K562 (cell line): ENCODE results near the gene GH2. TPM values are rescaled to one million over a fixed set of nuclear protein-coding genes. Genes with fewer than 3 reads are reported as not detected.

ENCODE experiments used
- BCL6 ChIP-seq: fragments of 250-450 bp; sonication (Bioruptor Pico); IDR thresholded peaks from 2 replicates; pipeline ENCODE4 v1.4.0; 2020
- GATAD2A ChIP-seq: fragments of 450-650 bp; IDR thresholded peaks from 2 replicates; pipeline ENCODE4 v1.6.1; 2017
- KLF16 ChIP-seq: IDR thresholded peaks from 2 replicates; pipeline ENCODE4 v1.6.1; 2016; ENCODE audit warnings: antibody characterized with exemption
- NEUROD1 ChIP-seq: fragments of 150-350 bp; IDR thresholded peaks from 2 replicates; pipeline ENCODE4 v1.6.1; 2014; ENCODE audit warnings: borderline replicate concordance, low read length, low read depth; ENCODE audit not compliant: partially characterized antibody
- NFYB ChIP-seq: IDR thresholded peaks from 2 replicates; pipeline ENCODE4 v1.6.1; 2011; ENCODE audit warnings: mild to moderate bottlenecking, moderate library complexity; ENCODE audit not compliant: insufficient read length; ENCODE audit errors: extremely low read depth
- SMARCC2 ChIP-seq: fragments of 450-650 bp; IDR thresholded peaks from 2 replicates; pipeline ENCODE4 v1.6.1; 2017; ENCODE audit warnings: antibody characterized with exemption, moderate library complexity, mild to moderate bottlenecking, low read depth
- TARDBP ChIP-seq: fragments of 450-650 bp; IDR thresholded peaks from 2 replicates; pipeline ENCODE4 v1.6.1; 2016
- XRCC5 ChIP-seq: fragments of 200-400 bp; formaldehyde crosslinking; IDR thresholded peaks from 2 replicates; pipeline ENCODE4 v1.6.1; 2017; ENCODE audit warnings: low read depth, mild to moderate bottlenecking, low read length
- ZNF583 ChIP-seq: fragments of 250-450 bp; sonication (Bioruptor Pico); IDR thresholded peaks from 2 replicates; pipeline ENCODE4 v1.4.0; 2020
- ZNF707 ChIP-seq: fragments of 250-450 bp; sonication (Bioruptor Pico); conservative IDR thresholded peaks from 2 replicates; pipeline ENCODE4 v1.8.0; 2022; ENCODE audit warnings: inconsistent platforms, mild to moderate bottlenecking, moderate library complexity
- polyA plus RNA-seq, 8 experiments: library from polyadenylated mRNA; depleted of rRNA in 4 of 8; stranded (reverse) in 5 of 8; unstranded in 3 of 8; fragments of >200 nt; fragmentation: Nextera tagmentation in 2 of 8; fragmentation: Illumina TruSeq in 1 of 8; extraction: Ambion mirVana in 2 of 8; extraction: Trizol in 1 of 8; gene quantifications; 2 replicates each; pipeline versions ENCODE4 v1.2.1 to v1.2.3, GENCODE V29; 2011 to 2014; ENCODE audit warnings: inconsistent platforms in 1 of 8, missing spikeins in 1 of 8
- total RNA-seq, 7 experiments: library from RNA; depleted of rRNA in 6 of 7; stranded (reverse); fragments of >200 nt in 6 of 7; fragmentation: Illumina TruSeq in 2 of 7; extraction: Trizol in 2 of 7; gene quantifications; 2 replicates each; pipeline versions ENCODE4 v1.2.1 to v1.2.3, GENCODE V29; 2011 to 2021; ENCODE audit warnings: low replicate concordance in 1 of 7
- TF ChIP-seq, protein P1 (sequence below): fragments of 450-650 bp; IDR thresholded peaks from 2 replicates; pipeline ENCODE4 v1.6.1; 2016
- TF ChIP-seq, protein P2 (sequence below): fragments of 250-450 bp; sonication (Bioruptor Pico); IDR thresholded peaks from 2 replicates; pipeline ENCODE4 v1.5.1; 2021; ENCODE audit warnings: mild to moderate bottlenecking
- TF ChIP-seq, protein P3 (sequence below): fragments of 450-650 bp; IDR thresholded peaks from 2 replicates; pipeline ENCODE4 v1.6.1; 2016; ENCODE audit warnings: mild to moderate bottlenecking, moderate library complexity

The GH2 gene
- total and polyA plus RNA-seq, 9 of the 15 experiments (the other 6 are each of a cell fraction or from before 2014, with no cell fraction given) = not detected

- TF ChIP-seq NFYB = peak; percentile 26
- TF ChIP-seq KLF16 = peak; percentile 12; the same call in 1 of the 2 replicates
- TF ChIP-seq, protein P1, sequence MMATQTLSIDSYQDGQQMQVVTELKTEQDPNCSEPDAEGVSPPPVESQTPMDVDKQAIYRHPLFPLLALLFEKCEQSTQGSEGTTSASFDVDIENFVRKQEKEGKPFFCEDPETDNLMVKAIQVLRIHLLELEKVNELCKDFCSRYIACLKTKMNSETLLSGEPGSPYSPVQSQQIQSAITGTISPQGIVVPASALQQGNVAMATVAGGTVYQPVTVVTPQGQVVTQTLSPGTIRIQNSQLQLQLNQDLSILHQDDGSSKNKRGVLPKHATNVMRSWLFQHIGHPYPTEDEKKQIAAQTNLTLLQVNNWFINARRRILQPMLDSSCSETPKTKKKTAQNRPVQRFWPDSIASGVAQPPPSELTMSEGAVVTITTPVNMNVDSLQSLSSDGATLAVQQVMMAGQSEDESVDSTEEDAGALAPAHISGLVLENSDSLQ = no peak
- TF ChIP-seq, protein P2, sequence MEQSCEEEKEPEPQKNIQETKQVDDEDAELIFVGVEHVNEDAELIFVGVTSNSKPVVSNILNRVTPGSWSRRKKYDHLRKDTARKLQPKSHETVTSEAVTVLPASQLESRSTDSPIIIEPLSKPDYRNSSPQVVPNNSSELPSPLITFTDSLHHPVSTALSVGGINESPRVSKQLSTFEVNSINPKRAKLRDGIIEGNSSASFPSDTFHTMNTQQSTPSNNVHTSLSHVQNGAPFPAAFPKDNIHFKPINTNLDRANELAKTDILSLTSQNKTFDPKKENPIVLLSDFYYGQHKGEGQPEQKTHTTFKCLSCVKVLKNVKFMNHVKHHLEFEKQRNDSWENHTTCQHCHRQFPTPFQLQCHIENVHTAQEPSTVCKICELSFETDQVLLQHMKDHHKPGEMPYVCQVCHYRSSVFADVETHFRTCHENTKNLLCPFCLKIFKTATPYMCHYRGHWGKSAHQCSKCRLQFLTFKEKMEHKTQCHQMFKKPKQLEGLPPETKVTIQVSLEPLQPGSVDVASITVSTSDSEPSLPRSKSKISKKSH (CRISPR knock-in tag) = no peak
- TF ChIP-seq SMARCC2 = no peak
- TF ChIP-seq GATAD2A = peak; percentile 19; the same call in 1 of the 2 replicates
- 0 out of 2 replicates have a peak, but pooled peaks have one; percentile 58 for TF ChIP-seq ZNF707 (CRISPR knock-in tag)
- TF ChIP-seq NEUROD1 = peak; percentile 91
- TF ChIP-seq, protein P3, sequence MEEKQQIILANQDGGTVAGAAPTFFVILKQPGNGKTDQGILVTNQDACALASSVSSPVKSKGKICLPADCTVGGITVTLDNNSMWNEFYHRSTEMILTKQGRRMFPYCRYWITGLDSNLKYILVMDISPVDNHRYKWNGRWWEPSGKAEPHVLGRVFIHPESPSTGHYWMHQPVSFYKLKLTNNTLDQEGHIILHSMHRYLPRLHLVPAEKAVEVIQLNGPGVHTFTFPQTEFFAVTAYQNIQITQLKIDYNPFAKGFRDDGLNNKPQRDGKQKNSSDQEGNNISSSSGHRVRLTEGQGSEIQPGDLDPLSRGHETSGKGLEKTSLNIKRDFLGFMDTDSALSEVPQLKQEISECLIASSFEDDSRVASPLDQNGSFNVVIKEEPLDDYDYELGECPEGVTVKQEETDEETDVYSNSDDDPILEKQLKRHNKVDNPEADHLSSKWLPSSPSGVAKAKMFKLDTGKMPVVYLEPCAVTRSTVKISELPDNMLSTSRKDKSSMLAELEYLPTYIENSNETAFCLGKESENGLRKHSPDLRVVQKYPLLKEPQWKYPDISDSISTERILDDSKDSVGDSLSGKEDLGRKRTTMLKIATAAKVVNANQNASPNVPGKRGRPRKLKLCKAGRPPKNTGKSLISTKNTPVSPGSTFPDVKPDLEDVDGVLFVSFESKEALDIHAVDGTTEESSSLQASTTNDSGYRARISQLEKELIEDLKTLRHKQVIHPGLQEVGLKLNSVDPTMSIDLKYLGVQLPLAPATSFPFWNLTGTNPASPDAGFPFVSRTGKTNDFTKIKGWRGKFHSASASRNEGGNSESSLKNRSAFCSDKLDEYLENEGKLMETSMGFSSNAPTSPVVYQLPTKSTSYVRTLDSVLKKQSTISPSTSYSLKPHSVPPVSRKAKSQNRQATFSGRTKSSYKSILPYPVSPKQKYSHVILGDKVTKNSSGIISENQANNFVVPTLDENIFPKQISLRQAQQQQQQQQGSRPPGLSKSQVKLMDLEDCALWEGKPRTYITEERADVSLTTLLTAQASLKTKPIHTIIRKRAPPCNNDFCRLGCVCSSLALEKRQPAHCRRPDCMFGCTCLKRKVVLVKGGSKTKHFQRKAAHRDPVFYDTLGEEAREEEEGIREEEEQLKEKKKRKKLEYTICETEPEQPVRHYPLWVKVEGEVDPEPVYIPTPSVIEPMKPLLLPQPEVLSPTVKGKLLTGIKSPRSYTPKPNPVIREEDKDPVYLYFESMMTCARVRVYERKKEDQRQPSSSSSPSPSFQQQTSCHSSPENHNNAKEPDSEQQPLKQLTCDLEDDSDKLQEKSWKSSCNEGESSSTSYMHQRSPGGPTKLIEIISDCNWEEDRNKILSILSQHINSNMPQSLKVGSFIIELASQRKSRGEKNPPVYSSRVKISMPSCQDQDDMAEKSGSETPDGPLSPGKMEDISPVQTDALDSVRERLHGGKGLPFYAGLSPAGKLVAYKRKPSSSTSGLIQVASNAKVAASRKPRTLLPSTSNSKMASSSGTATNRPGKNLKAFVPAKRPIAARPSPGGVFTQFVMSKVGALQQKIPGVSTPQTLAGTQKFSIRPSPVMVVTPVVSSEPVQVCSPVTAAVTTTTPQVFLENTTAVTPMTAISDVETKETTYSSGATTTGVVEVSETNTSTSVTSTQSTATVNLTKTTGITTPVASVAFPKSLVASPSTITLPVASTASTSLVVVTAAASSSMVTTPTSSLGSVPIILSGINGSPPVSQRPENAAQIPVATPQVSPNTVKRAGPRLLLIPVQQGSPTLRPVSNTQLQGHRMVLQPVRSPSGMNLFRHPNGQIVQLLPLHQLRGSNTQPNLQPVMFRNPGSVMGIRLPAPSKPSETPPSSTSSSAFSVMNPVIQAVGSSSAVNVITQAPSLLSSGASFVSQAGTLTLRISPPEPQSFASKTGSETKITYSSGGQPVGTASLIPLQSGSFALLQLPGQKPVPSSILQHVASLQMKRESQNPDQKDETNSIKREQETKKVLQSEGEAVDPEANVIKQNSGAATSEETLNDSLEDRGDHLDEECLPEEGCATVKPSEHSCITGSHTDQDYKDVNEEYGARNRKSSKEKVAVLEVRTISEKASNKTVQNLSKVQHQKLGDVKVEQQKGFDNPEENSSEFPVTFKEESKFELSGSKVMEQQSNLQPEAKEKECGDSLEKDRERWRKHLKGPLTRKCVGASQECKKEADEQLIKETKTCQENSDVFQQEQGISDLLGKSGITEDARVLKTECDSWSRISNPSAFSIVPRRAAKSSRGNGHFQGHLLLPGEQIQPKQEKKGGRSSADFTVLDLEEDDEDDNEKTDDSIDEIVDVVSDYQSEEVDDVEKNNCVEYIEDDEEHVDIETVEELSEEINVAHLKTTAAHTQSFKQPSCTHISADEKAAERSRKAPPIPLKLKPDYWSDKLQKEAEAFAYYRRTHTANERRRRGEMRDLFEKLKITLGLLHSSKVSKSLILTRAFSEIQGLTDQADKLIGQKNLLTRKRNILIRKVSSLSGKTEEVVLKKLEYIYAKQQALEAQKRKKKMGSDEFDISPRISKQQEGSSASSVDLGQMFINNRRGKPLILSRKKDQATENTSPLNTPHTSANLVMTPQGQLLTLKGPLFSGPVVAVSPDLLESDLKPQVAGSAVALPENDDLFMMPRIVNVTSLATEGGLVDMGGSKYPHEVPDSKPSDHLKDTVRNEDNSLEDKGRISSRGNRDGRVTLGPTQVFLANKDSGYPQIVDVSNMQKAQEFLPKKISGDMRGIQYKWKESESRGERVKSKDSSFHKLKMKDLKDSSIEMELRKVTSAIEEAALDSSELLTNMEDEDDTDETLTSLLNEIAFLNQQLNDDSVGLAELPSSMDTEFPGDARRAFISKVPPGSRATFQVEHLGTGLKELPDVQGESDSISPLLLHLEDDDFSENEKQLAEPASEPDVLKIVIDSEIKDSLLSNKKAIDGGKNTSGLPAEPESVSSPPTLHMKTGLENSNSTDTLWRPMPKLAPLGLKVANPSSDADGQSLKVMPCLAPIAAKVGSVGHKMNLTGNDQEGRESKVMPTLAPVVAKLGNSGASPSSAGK = peak; percentile 100
- TF ChIP-seq ZNF583 (CRISPR knock-in tag) = peak; percentile 84
- TF ChIP-seq TARDBP = peak; percentile 62; the same call in 1 of the 2 replicates
- TF ChIP-seq BCL6 (CRISPR knock-in tag) = no peak
- 0 out of 2 replicates have a peak, but pooled peaks have one; percentile 59 for TF ChIP-seq XRCC5
Observed at GRCh38 chr17:63848834-63849689, 32.7 kb downstream of the GH2 start (continued).
